Spinal cord (tissue), 10 donors: ENCODE results near the gene PSMB4. TPM values are rescaled to one million over a fixed set of nuclear protein-coding genes. Genes with fewer than 3 reads are reported as not detected.
"Not testable (repeated sequence)": the region's sequence is repeated elsewhere in the genome, so short reads cannot be mapped to it uniquely, and the experiment has no call there.

ENCODE experiments used
- DNase-seq, 6 donors: peaks; one replicate each; pipeline versions ENCODE4 v3.0.0 to v3.0.0-alpha.2; 2013 to 2015; ENCODE audit warnings: low spot score in 6 of 6, low read depth in 4 of 6
- H3K27ac ChIP-seq: one replicate; pipeline ENCODE4 v1.5.1; 2013; ENCODE audit warnings: low read depth, low read length, control low read depth
- H3K27me3 ChIP-seq: one replicate; pipeline ENCODE4 v1.6.1; 2013; ENCODE audit warnings: low read length; ENCODE audit not compliant: control insufficient read depth, insufficient read depth
- H3K36me3 ChIP-seq: one replicate; pipeline ENCODE4 v1.6.1; 2013; ENCODE audit warnings: low read length; ENCODE audit not compliant: control insufficient read depth, insufficient read depth
- H3K4me1 ChIP-seq: one replicate; pipeline ENCODE4 v1.6.1; 2013; ENCODE audit warnings: low read length; ENCODE audit not compliant: control insufficient read depth, insufficient read depth
- H3K4me3 ChIP-seq: one replicate; pipeline ENCODE4 v1.5.1; 2013; ENCODE audit warnings: low read depth, low read length, control low read depth
- H3K9me3 ChIP-seq: one replicate; pipeline ENCODE4 v1.6.1; 2013; ENCODE audit warnings: low read length; ENCODE audit not compliant: control insufficient read depth, insufficient read depth
- WGBS: methylation state at CpG from one replicate; pipeline ENCODE4 v1.1.5; 2013; ENCODE audit warnings: missing lambda C conversion rate; ENCODE audit not compliant: insufficient coverage; 5-methylcytosine and 5-hydroxymethylcytosine counted together
- polyA plus RNA-seq, 2 donors: library from polyadenylated mRNA; unstranded; fragments of 120-200 nt; gene quantifications; one replicate each; pipeline ENCODE4 v1.2.1, GENCODE V29; 2013; ENCODE audit not compliant: insufficient read length in 2 of 2
- small RNA-seq: library from RNA; depleted of rRNA; stranded (forward); fragments of <200 nt; gene quantifications from one replicate; pipeline ENCODE3, GENCODE V24; 2014; ENCODE audit warnings: low replicate concordance
- total RNA-seq, 2 donors: library from RNA; depleted of rRNA in 1 of 2; stranded (reverse); fragments of 120-200 nt in 1 of 2; fragments of >200 nt in 1 of 2; gene quantifications; one replicate each; pipeline versions ENCODE4 v1.2.3 to v1.2.4, GENCODE V29; 2013 to 2014
- donor health status: healthy.

PSMB4 gene
- total and polyA plus RNA-seq, 4 donors = 247 to 298 (median 280) TPM

DNA sequence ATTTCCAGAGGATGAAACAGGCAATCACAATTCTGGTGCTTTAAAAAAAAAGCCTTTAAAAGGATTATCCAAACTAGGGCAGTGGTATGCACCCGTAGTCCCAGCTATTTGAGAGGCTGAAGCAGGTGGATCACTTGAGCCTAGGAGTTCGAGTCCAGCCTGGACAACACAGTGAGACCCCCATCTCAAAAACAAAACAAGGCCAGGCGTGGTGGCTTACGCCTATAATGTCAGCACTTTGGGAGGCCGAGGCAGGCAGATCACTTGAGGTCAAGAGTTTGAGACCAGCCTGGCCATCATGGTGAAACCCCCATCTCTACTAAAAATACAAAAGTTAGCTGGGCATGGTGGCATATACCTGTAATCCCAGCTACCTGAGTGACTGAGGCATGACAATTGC is 34.5 kb downstream of the PSMB4 start:
- WGBS = 100% methylated on average over 2 of the region's 5 CpGs
- not testable (repeated sequence) for H3K27ac ChIP-seq, DNase-seq, H3K9me3 ChIP-seq, H3K4me3 ChIP-seq, H3K4me1 ChIP-seq, H3K27me3 ChIP-seq
- peaks cover 10% of the 10 kb centered on the region for H3K36me3 ChIP-seq

DNA sequence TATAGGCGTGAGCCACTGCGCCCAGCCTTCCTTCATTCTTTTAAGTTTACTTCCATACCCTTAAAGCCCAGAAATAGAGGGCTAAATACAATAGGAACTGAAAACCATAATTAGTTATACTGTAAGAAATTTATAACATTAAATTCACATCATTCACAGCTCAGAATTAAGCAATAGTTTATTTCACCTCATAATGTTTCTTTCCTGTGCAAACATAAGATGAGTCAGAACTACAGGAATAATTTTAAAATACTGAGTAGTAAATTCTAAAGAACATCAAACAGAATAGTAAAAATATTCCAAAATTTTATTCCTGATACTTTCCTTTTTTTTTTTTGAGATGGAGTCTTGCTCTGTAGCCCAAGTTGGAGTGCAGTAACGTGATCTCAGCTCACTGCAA is 35.8 kb downstream of the PSMB4 start:
- Histone ChIP-seq H3K27ac (no peak overlapping the region), H3K36me3 (peaks cover 10% of the 10 kb centered on the region), H3K4me1 (no peaks in the 10 kb centered on the region), H3K9me3 (no peaks in the 10 kb centered on the region), H3K27me3 (no peaks in the 10 kb centered on the region), H3K4me3 (no peak overlapping the region)
- DNase-seq = no peak
- WGBS = no CpG with 5 or more reads among the region's 3 CpGs

DNA sequence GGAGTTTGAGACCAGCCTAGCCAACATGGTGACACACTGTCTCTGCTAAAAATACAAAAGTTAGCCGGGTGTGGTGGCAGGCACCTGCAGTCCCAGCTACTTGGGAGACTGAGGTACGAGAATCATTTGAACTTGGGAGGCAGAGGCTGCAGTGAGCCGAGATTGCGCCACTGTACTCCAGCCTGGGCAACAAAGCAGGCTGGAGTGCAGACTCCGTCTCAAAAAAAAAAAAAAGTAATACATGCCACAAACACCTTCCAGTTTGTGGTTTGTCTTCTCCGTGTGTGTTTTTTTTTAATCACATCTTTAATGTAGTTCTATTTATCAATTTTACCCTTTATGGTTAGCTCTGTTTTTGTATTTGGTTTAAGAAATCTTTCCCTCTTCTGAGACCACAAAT is 37.6 kb downstream of the PSMB4 start:
- H3K27me3 ChIP-seq = no peaks in the 10 kb centered on the region

DNA sequence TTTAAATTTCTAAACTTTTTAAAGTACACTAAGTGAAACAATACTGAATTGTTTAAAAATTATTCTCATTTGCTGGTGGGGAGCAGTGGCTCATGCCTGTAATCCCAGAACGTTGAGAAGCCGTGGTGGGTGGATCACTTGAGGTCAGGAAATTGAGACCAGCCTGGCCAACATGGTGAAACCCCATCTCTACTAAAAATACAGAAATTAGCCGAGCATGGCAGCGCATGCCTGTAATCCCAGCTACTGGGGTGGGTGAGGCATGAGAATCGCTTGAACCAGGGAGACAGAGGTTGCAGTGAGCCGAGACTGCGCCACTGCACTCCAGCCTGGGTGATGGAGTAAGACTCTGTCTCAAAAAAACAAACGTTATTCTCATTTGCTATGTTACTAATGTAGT is 38.0 kb downstream of the PSMB4 start:
- DNase-seq, H3K27ac ChIP-seq, H3K4me1 ChIP-seq, H3K4me3 ChIP-seq, H3K27me3 ChIP-seq, H3K9me3 ChIP-seq: not testable (repeated sequence)
- H3K36me3 ChIP-seq = peaks cover 18% of the 10 kb centered on the region
- WGBS = no CpG with 5 or more reads among the region's 8 CpGs

More for the DNA sequence above, 37.6 kb downstream of the PSMB4 start:
- no peaks in the 10 kb centered on the region for H3K9me3 ChIP-seq
- WGBS = 100% methylated on average over 3 of the region's 6 CpGs
- no peak overlapping the region for H3K27ac ChIP-seq
- no peak overlapping the region for H3K4me3 ChIP-seq
- no peak for DNase-seq
- no peaks in the 10 kb centered on the region for H3K4me1 ChIP-seq
- peaks cover 18% of the 10 kb centered on the region for H3K36me3 ChIP-seq

DNA sequence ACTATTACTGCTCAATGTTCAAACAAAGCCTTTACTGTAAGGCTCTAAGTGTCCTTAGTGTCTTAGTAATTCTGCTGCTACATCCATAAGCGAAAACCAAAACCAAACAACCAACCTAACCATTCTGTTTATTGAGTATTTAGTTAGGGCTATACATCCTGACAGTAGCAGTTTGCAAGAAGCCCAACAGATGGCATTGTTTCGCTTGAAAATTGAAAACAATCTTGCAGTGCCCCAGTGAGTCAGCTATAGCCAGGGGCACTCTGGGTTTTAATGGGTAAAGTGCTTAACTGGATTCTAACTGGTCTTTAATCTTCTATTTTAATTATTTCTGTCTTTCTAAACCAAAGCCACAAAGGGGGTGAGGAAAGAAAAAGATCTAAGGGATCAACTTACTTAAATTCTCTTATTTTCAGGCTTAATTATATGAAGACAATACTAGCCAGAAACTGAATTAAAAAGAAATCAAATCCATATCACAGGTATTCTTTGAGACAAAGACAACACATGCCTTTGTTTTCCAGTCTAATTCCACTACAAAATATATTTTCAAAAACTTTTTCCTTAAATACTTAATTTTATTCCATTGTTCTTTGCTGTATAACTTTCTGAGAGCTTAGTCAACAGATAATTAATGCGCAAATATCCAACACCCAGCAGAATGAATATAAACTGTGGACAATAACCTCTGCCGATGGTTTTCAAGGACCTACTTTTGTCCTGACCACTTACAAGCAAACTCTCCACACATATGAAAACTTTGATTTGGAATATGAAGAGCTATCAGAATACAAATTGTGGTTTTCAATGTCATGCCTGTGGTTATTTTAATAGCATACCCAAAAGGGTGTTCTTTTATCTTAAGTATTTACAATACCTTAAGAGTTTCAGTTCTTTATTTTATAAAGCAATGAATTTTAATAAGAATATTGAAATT is 44.7 kb downstream of the PSMB4 start:
- Histone ChIP-seq H3K4me1 (no peaks in the 10 kb centered on the region), H3K36me3 (peaks cover 8% of the 10 kb centered on the region), H3K27me3 (no peaks in the 10 kb centered on the region), H3K9me3 (no peaks in the 10 kb centered on the region), H3K4me3 (no peak overlapping the region), H3K27ac (no peak overlapping the region)
- DNase-seq = peak in 4 of 6 donors; percentile 24 to 89 (median 52)
- WGBS = 20% methylated on average over 1 of the region's 4 CpGs

DNA sequence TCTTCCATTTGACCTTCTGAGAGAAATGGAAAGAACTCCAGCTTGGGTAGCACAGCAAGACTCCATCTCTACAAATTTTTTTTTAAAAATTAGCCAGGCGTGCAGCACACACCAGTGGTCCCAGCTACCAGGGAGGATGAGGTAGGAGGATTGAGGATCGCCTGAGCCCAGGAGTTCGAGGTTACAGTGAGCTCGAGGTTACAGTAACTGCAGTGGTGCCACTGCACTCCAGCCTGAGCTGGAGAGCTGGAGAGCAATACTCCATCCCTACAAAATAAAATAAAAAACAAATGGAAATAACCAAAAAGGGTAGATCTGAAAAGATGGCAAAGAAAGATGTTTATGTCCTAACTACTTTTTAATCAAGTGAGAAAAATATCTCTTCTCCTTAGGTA is 45.4 kb downstream of the PSMB4 start:
- WGBS = no CpG with 5 or more reads among the region's 4 CpGs
- H3K27me3 ChIP-seq = no peaks in the 10 kb centered on the region
- no peak overlapping the region for H3K27ac ChIP-seq
- no peaks in the 10 kb centered on the region for H3K4me1 ChIP-seq
- no peaks in the 10 kb centered on the region for H3K9me3 ChIP-seq
- H3K4me3 ChIP-seq = no peak overlapping the region
- peaks cover 8% of the 10 kb centered on the region for H3K36me3 ChIP-seq
- DNase-seq = no peak

DNA sequence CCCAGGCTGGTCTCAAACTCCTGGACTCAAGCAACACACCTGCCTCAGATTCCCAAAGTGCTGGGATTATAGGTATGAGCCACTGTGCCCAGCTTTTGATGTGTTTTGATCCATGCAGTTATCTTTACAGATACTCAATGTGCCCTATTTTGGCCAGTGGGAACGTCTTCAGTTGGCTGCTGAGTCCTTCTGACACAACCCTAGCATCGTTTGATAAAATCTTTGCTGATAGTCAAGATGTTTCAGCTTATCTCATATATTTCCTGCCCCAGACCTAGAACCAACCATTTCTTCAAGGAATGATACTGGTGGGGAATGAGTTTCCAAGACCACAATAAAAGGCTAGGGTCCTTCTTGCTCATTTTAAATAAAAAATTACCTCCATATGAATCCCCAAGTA is 48.3 kb downstream of the PSMB4 start:
- no peak overlapping the region for H3K4me3 ChIP-seq
- peaks cover 7% of the 10 kb centered on the region for H3K36me3 ChIP-seq
- no peaks in the 10 kb centered on the region for H3K4me1 ChIP-seq
- WGBS = 83% methylated on average over 1 of the region's 2 CpGs
- no peak for DNase-seq
- H3K27me3 ChIP-seq = no peaks in the 10 kb centered on the region
- no peaks in the 10 kb centered on the region for H3K9me3 ChIP-seq
- H3K27ac ChIP-seq = no peak overlapping the region

Small RNAs within 50 kb of the gene (small RNA-seq; reads per million reads assigned to genes)
- gene RNY4P25 = 0.57 reads per million, percentile 62 among the genes with 10 or more reads in this experiment

Other genes starting within 250 kb of the PSMB4 start
- gene TNFAIP8L2, start 242.9 kb upstream of the PSMB4 start, total RNA-seq = 1 to 10 TPM; 4.5 to 5.5 TPM
- gene TNFAIP8L2, start 242.9 kb upstream of the PSMB4 start, polyA plus RNA-seq = 1 to 10 TPM; 3.2 to 3.9 TPM
- 10 to 100 TPM; 12.9 to 19.1 TPM for gene LYSMD1, start 233.7 kb upstream of the PSMB4 start, total RNA-seq
- gene LYSMD1, start 233.7 kb upstream of the PSMB4 start, polyA plus RNA-seq = 10 to 100 TPM; 17.9 to 18.7 TPM
- gene SCNM1, start 233.4 kb upstream of the PSMB4 start, total RNA-seq = 10 to 100 TPM; 26.1 to 59.3 TPM
- 10 to 100 TPM; 54.8 to 55.8 TPM for gene SCNM1, start 233.4 kb upstream of the PSMB4 start, polyA plus RNA-seq
- not detected for gene TMOD4, start 223.6 kb upstream of the PSMB4 start, total RNA-seq
- gene TMOD4, start 223.6 kb upstream of the PSMB4 start, polyA plus RNA-seq = 1 to 10 TPM in 1 of 2 donors, not detected in 1; 1.2 TPM
- gene VPS72, start 209.4 kb upstream of the PSMB4 start, total RNA-seq = 10 to 100 TPM; 38.6 to 67.7 TPM
- gene VPS72, start 209.4 kb upstream of the PSMB4 start, polyA plus RNA-seq = 10 to 100 TPM; 91.6 to 93.0 TPM
- gene PIP5K1A, start 201.0 kb upstream of the PSMB4 start, total RNA-seq = 10 to 100 TPM; 44.0 to 59.3 TPM
- gene PIP5K1A, start 201.0 kb upstream of the PSMB4 start, polyA plus RNA-seq = 10 to 100 TPM; 34.9 to 50.9 TPM
- 100 to 1,000 TPM; 108 to 211 TPM for gene PSMD4, start 144.8 kb upstream of the PSMB4 start, total RNA-seq
- 100 to 1,000 TPM; 178 to 181 TPM for gene PSMD4, start 144.8 kb upstream of the PSMB4 start, polyA plus RNA-seq
- gene ZNF687, start 117.3 kb upstream of the PSMB4 start, total RNA-seq = 10 to 100 TPM in 1 of 2 donors, 1 to 10 TPM in 1; 9.6 to 14.1 TPM
- 10 to 100 TPM; 19.8 to 24.9 TPM for gene ZNF687, start 117.3 kb upstream of the PSMB4 start, polyA plus RNA-seq
- gene PI4KB, start 72.2 kb upstream of the PSMB4 start, total RNA-seq = 10 to 100 TPM; 37.9 to 49.6 TPM
- gene PI4KB, start 72.2 kb upstream of the PSMB4 start, polyA plus RNA-seq = 10 to 100 TPM; 70.3 to 79.0 TPM
- gene RFX5, start 52.3 kb upstream of the PSMB4 start, total RNA-seq = 10 to 100 TPM; 36.9 to 53.1 TPM
- gene RFX5, start 52.3 kb upstream of the PSMB4 start, polyA plus RNA-seq = 10 to 100 TPM; 38.0 to 45.5 TPM
- 100 to 1,000 TPM in 1 of 2 donors, 10 to 100 TPM in 1; 36.2 to 147 TPM for gene SELENBP1, start 26.9 kb upstream of the PSMB4 start, total RNA-seq
- gene SELENBP1, start 26.9 kb upstream of the PSMB4 start, polyA plus RNA-seq = 10 to 100 TPM; 13.6 to 40.5 TPM
- gene POGZ, start 59.9 kb downstream of the PSMB4 start, total RNA-seq = 10 to 100 TPM; 56.0 to 76.0 TPM
- 100 to 1,000 TPM in 1 of 2 donors, 10 to 100 TPM in 1; 86.3 to 102 TPM for gene POGZ, start 59.9 kb downstream of the PSMB4 start, polyA plus RNA-seq
- 1 to 10 TPM; 2.4 to 4.1 TPM for gene CGN, start 111.8 kb downstream of the PSMB4 start, total RNA-seq
- 10 to 100 TPM in 1 of 2 donors, 1 to 10 TPM in 1; 6.9 to 14.1 TPM for gene CGN, start 111.8 kb downstream of the PSMB4 start, polyA plus RNA-seq
- gene TUFT1, start 140.7 kb downstream of the PSMB4 start, total RNA-seq = 1 to 10 TPM; 5.8 to 6.3 TPM
- 1 to 10 TPM; 6.4 to 9.7 TPM for gene TUFT1, start 140.7 kb downstream of the PSMB4 start, polyA plus RNA-seq
- gene SNX27, start 212.5 kb downstream of the PSMB4 start, total RNA-seq = 10 to 100 TPM; 33.1 to 77.1 TPM
- 10 to 100 TPM; 44.5 to 51.2 TPM for gene SNX27, start 212.5 kb downstream of the PSMB4 start, polyA plus RNA-seq